K562 treated with DMSO at 1 percent for 48 hours (cell line): Measurements from ENCODE around the gene AP5Z1. TPM values are rescaled to one million over a fixed set of nuclear protein-coding genes. Genes with fewer than 3 reads are reported as not detected.

Experiments used
- total RNA-seq: library from RNA; unstranded; fragments of 300-600 nt; gene quantifications from 2 replicates; pipeline ENCODE4 v1.2.3, GENCODE V29; 2022; ENCODE audit warnings: low replicate concordance; ENCODE audit errors: extremely low read depth

Gene AP5Z1
- total RNA-seq: not detected in 2 replicates

GRCh38 chr7:4775250-4775847 lies at the start of gene AP5Z1:
Gene AP5Z1, plus strand, starts transcription at chr7:4775623. Its CDS starts 93 bp downstream, at chr7:4775716.

Other genes with a start within 250 kb of the AP5Z1 start
- gene FOXK1, start 93.3 kb upstream of the AP5Z1 start, total RNA-seq: not detected in 2 replicates
- gene PAPOLB, start 86.4 kb downstream of the AP5Z1 start, total RNA-seq: not detected in 2 replicates
- not detected in 2 replicates for gene RADIL, start 108.1 kb downstream of the AP5Z1 start, total RNA-seq
- not detected in 2 replicates for gene MMD2, start 183.6 kb downstream of the AP5Z1 start, total RNA-seq